Measurements from ENCODE around the gene UBP1. TPM values are rescaled to one million over a fixed set of nuclear protein-coding genes. Genes with fewer than 3 reads are reported as not detected.

Gene UBP1
- total and polyA plus RNA-seq, 9 of the 15 experiments (the other 6 are each of a cell fraction or from before 2014, with no cell fraction given) = 13.6 to 143 (median 79.6) TPM

DNA sequence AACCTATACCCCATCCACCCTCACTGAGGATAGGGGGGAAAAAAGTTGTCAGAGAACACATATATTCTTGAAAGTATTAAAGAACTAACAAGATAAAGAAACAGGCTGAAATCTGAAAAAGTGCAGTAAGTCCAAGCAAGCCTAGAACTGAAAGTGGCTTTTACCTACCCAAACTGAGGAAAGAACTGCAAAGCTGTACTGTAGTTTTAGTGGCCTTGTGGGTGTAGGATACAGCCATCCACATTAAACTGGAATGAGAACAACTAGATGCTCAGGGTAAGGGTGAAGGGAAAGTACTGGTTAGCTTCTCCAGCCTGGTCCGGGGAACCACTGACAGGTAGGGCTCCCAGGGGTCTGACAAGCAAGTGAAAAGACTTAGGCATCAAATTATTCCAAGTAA, 10.1 kb downstream of the UBP1 start:
- intact Hi-C loops (cut with micrococcal nuclease) = no loop called here
- Histone ChIP-seq H3K27me3 (ENCODE audit: control insufficient read depth in 2 of 2, insufficient read depth in 2 of 2, low read length in 2 of 2) (no peaks in the 10 kb centered on the region), H4K20me1 (replicated peaks; ENCODE audit: control insufficient read depth, insufficient read depth, low read length) (peaks cover 23% of the 10 kb centered on the region; the same call in 1 of the 2 replicates), H3K4me3 (no peak overlapping the region), H3K9me1 (ENCODE audit: control insufficient read depth, insufficient read depth, low read length) (no peaks in the 10 kb centered on the region), H3K4me2 (ENCODE audit: insufficient read depth, low read length) (no peak overlapping the region; the same call in 1 of the 2 replicates), H3K4me1 (replicated peaks in 1 of 2; ENCODE audit: control insufficient read depth in 2 of 2, insufficient read depth in 2 of 2, low read length in 2 of 2) (peaks cover 3 to 15% of the 10 kb centered on the region in 2 experiments; a peak in 3 of 5 replicates), H3K9me3 (replicated peaks; ENCODE audit: control insufficient read depth, insufficient read depth, low read depth, low read length) (no peaks in the 10 kb centered on the region), H3K9ac (ENCODE audit: insufficient read depth in 1 of 2, low read depth in 2 of 2, low read length in 2 of 2) (no peak overlapping the region), H3K27ac (ENCODE audit: extremely low read depth, low read depth, low read length) (no peak overlapping the region), H3K79me2 (ENCODE audit: control insufficient read depth, insufficient read depth, low read length) (peaks cover 98% of the 10 kb centered on the region), H2AFZ (ENCODE audit: low read depth, low read length) (no peak overlapping the region), H3K36me3 (ENCODE audit: control insufficient read depth, insufficient read depth, low read length) (peaks cover 11% of the 10 kb centered on the region; the same call in 1 of the 3 replicates)
- 77% methylated on average over 1 of the region's 1 CpG for WGBS (ENCODE audit: insufficient coverage, low coverage, missing lambda C conversion rate)
- DNase-seq (ENCODE audit: extremely low read depth in 1 of 4, low spot score in 3 of 4) = no peak
- ATAC-seq = peak; percentile 22
- no TSS peak for BruUV-seq (replicated peaks)
- TF ChIP-seq FOXP1 (CRISPR knock-in tag; IDR thresholded peaks at IDR 0.05) (no peak), CHD2 (IDR thresholded peaks at IDR 0.05; ENCODE audit: low read depth, low read length) (no peak), ZNF668 (CRISPR knock-in tag; IDR thresholded peaks at IDR 0.05) (no peak), CCAR2 (IDR thresholded peaks at IDR 0.05; ENCODE audit: low read depth, low read length) (no peak), CTBP1 (IDR thresholded peaks at IDR 0.05; ENCODE audit: borderline replicate concordance) (no peak), NCOA1 (IDR thresholded peaks at IDR 0.05; ENCODE audit: low read depth) (no peak), ZNF354B (CRISPR knock-in tag; IDR thresholded peaks at IDR 0.05) (no peak)
- TF ChIP-seq, protein P1, sequence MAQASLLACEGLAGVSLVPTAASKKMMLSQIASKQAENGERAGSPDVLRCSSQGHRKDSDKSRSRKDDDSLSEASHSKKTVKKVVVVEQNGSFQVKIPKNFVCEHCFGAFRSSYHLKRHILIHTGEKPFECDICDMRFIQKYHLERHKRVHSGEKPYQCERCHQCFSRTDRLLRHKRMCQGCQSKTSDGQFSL (CRISPR knock-in tag; IDR thresholded peaks at IDR 0.05) = no peak
- TF ChIP-seq, protein P1 (tag; IDR thresholded peaks at IDR 0.05) = no peak
- TF ChIP-seq, protein P2, sequence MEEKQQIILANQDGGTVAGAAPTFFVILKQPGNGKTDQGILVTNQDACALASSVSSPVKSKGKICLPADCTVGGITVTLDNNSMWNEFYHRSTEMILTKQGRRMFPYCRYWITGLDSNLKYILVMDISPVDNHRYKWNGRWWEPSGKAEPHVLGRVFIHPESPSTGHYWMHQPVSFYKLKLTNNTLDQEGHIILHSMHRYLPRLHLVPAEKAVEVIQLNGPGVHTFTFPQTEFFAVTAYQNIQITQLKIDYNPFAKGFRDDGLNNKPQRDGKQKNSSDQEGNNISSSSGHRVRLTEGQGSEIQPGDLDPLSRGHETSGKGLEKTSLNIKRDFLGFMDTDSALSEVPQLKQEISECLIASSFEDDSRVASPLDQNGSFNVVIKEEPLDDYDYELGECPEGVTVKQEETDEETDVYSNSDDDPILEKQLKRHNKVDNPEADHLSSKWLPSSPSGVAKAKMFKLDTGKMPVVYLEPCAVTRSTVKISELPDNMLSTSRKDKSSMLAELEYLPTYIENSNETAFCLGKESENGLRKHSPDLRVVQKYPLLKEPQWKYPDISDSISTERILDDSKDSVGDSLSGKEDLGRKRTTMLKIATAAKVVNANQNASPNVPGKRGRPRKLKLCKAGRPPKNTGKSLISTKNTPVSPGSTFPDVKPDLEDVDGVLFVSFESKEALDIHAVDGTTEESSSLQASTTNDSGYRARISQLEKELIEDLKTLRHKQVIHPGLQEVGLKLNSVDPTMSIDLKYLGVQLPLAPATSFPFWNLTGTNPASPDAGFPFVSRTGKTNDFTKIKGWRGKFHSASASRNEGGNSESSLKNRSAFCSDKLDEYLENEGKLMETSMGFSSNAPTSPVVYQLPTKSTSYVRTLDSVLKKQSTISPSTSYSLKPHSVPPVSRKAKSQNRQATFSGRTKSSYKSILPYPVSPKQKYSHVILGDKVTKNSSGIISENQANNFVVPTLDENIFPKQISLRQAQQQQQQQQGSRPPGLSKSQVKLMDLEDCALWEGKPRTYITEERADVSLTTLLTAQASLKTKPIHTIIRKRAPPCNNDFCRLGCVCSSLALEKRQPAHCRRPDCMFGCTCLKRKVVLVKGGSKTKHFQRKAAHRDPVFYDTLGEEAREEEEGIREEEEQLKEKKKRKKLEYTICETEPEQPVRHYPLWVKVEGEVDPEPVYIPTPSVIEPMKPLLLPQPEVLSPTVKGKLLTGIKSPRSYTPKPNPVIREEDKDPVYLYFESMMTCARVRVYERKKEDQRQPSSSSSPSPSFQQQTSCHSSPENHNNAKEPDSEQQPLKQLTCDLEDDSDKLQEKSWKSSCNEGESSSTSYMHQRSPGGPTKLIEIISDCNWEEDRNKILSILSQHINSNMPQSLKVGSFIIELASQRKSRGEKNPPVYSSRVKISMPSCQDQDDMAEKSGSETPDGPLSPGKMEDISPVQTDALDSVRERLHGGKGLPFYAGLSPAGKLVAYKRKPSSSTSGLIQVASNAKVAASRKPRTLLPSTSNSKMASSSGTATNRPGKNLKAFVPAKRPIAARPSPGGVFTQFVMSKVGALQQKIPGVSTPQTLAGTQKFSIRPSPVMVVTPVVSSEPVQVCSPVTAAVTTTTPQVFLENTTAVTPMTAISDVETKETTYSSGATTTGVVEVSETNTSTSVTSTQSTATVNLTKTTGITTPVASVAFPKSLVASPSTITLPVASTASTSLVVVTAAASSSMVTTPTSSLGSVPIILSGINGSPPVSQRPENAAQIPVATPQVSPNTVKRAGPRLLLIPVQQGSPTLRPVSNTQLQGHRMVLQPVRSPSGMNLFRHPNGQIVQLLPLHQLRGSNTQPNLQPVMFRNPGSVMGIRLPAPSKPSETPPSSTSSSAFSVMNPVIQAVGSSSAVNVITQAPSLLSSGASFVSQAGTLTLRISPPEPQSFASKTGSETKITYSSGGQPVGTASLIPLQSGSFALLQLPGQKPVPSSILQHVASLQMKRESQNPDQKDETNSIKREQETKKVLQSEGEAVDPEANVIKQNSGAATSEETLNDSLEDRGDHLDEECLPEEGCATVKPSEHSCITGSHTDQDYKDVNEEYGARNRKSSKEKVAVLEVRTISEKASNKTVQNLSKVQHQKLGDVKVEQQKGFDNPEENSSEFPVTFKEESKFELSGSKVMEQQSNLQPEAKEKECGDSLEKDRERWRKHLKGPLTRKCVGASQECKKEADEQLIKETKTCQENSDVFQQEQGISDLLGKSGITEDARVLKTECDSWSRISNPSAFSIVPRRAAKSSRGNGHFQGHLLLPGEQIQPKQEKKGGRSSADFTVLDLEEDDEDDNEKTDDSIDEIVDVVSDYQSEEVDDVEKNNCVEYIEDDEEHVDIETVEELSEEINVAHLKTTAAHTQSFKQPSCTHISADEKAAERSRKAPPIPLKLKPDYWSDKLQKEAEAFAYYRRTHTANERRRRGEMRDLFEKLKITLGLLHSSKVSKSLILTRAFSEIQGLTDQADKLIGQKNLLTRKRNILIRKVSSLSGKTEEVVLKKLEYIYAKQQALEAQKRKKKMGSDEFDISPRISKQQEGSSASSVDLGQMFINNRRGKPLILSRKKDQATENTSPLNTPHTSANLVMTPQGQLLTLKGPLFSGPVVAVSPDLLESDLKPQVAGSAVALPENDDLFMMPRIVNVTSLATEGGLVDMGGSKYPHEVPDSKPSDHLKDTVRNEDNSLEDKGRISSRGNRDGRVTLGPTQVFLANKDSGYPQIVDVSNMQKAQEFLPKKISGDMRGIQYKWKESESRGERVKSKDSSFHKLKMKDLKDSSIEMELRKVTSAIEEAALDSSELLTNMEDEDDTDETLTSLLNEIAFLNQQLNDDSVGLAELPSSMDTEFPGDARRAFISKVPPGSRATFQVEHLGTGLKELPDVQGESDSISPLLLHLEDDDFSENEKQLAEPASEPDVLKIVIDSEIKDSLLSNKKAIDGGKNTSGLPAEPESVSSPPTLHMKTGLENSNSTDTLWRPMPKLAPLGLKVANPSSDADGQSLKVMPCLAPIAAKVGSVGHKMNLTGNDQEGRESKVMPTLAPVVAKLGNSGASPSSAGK (IDR thresholded peaks at IDR 0.05) = no peak
- in situ Hi-C loops (cut with MboI) = no loop called here
- no peak for FAIRE-seq
- POLR2A ChIA-PET = interaction anchor here (0.6 to 6.9 kb wide), 7 partner anchors 9 to 1590 kb away, joined by 3 to 94 read pairs (median 5); partner anchors contain the start of gene UBP1
- CTCF ChIA-PET (ENCODE audit: low intra/inter-chr PET ratio) = no interaction called here
